NCI-H2227 (cell line): ENCODE data around the gene GUCA1C.

Experiments used
- DNase-seq: peaks from one replicate; lab custom pipeline; 2025; ENCODE audit not compliant: unreplicated experiment; lab: John Stamatoyannopoulos, UW

The GUCA1C gene

GRCh38 chr3:108953700-108954099, at the start of gene GUCA1C:
GUCA1C (minus strand) TSS chr3:108953879; CDS start chr3:108953762, 117 bp downstream.
- no peak for DNase-seq

- DNase-seq: no peak
Measured at GRCh38 chr3:108998436-108998835, 44.8 kb upstream of the GUCA1C start.

- DNase-seq: no peak
Measured at GRCh38 chr3:108985844-108986243, 32.2 kb upstream of the GUCA1C start.

GRCh38 chr3:108983051-108983450, 29.4 kb upstream of the GUCA1C start:
- no peak for DNase-seq

GRCh38 chr3:108976058-108976457, 22.4 kb upstream of the GUCA1C start:
- no peak for DNase-seq

GRCh38 chr3:108973019-108973418, 19.3 kb upstream of the GUCA1C start:
- no peak for DNase-seq

GRCh38 chr3:108972482-108972881, 18.8 kb upstream of the GUCA1C start:
- DNase-seq: no peak

GRCh38 chr3:108970561-108970960, 16.9 kb upstream of the GUCA1C start:
- no peak for DNase-seq

GRCh38 chr3:108966773-108967172, 13.1 kb upstream of the GUCA1C start:
- DNase-seq: no peak

- DNase-seq: no peak
Measured at GRCh38 chr3:108959017-108959416, 5.3 kb upstream of the GUCA1C start.

- no peak for DNase-seq
Measured at GRCh38 chr3:108953210-108953609, 469 bp downstream of the GUCA1C start.

GRCh38 chr3:108951820-108952501, 1.7 kb downstream of the GUCA1C start:
- DNase-seq: no peak

GRCh38 chr3:108947855-108948254, 5.8 kb downstream of the GUCA1C start:
- no peak for DNase-seq

- no peak for DNase-seq
Measured at GRCh38 chr3:108946292-108947285, 7.1 kb downstream of the GUCA1C start.

GRCh38 chr3:108940568-108941263, 13.0 kb downstream of the GUCA1C start:
- DNase-seq: no peak

- no peak for DNase-seq
Measured at GRCh38 chr3:108940166-108940565, 13.5 kb downstream of the GUCA1C start.

- no peak for DNase-seq
Measured at GRCh38 chr3:108936924-108937689, 16.6 kb downstream of the GUCA1C start.

GRCh38 chr3:108931035-108931434, 22.6 kb downstream of the GUCA1C start:
- no peak for DNase-seq

GRCh38 chr3:108918866-108919265, 34.8 kb downstream of the GUCA1C start:
- no peak for DNase-seq

GRCh38 chr3:108914774-108915641, 38.7 kb downstream of the GUCA1C start:
- DNase-seq: peak; percentile 21
